ENCODE data around the gene ST3GAL3. TPM values are rescaled to one million over a fixed set of nuclear protein-coding genes. Genes with fewer than 3 reads are reported as not detected.

ST3GAL3 gene, protein sequence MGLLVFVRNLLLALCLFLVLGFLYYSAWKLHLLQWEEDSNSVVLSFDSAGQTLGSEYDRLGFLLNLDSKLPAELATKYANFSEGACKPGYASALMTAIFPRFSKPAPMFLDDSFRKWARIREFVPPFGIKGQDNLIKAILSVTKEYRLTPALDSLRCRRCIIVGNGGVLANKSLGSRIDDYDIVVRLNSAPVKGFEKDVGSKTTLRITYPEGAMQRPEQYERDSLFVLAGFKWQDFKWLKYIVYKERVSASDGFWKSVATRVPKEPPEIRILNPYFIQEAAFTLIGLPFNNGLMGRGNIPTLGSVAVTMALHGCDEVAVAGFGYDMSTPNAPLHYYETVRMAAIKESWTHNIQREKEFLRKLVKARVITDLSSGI
- total RNA-seq (ENCODE audit: low replicate concordance), result 6.4 and 24.4 TPM in 2 replicates
- long read RNA-seq, partial matches to known transcripts, result 2 of 5 reads
- long read RNA-seq, other reads (novel, unspliced or antisense), result 2 of 5 reads

DNA sequence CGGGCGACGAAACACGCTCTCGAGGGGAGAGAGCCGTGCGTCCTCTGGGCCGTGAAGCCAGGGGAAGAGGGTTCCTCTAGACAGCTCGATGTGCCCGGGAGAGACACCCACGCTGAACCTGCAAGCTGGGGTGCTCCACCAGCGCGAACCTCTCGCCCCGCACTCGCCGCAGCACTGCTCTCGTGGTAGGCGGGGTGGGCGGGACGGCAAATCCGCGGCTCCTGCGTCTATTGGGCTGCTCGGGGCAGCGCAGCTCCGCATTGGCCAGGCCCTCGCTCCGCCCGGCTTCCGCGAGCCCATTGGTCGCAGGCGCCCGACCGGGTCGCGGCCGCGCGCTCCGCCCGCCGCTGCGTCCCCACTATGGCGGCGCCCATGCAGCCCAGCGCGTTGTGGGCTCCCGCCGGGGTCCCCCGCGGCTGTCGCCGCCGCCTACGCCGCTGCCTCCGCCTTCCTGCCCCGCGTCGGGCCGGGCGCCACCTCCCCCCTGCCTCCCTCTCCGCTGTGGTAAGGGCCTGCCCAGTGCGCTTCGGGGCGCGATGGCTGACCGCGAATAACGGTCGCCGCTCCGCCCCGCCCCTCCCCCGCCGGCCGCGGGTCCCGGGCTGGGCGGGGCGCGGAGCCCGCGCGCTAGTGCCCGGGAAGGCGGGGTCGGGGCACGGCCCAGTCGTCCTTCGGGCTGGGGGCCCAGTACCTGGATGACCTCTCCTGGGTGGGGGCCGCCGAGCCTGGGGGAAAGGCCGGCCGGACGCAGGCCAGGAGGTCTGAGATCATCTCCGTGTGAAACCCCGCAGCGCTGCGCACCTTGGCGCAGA, at the start of gene ST3GAL3:
ST3GAL3 (plus strand) TSS at position 347 of the 812 bp plus-strand sequence. CDS start 28,727 bp downstream, outside the sequence.
- peak; percentile 93 for DNase-seq (ENCODE audit: extremely low spot score, unreplicated experiment)
- peaks cover 10% of the 10 kb centered on the region for H3K4me1 Mint-ChIP-seq (ENCODE audit: unreplicated experiment)
- no peaks in the 10 kb centered on the region for H3K27me3 Mint-ChIP-seq
- H3K36me3 Mint-ChIP-seq, result peaks cover 15% of the 10 kb centered on the region
- peak within 1 kb of the TSS; percentile 81 for H3K27ac Mint-ChIP-seq
- no peaks in the 10 kb centered on the region for H3K9me3 Mint-ChIP-seq
- TF ChIP-seq, protein P1, sequence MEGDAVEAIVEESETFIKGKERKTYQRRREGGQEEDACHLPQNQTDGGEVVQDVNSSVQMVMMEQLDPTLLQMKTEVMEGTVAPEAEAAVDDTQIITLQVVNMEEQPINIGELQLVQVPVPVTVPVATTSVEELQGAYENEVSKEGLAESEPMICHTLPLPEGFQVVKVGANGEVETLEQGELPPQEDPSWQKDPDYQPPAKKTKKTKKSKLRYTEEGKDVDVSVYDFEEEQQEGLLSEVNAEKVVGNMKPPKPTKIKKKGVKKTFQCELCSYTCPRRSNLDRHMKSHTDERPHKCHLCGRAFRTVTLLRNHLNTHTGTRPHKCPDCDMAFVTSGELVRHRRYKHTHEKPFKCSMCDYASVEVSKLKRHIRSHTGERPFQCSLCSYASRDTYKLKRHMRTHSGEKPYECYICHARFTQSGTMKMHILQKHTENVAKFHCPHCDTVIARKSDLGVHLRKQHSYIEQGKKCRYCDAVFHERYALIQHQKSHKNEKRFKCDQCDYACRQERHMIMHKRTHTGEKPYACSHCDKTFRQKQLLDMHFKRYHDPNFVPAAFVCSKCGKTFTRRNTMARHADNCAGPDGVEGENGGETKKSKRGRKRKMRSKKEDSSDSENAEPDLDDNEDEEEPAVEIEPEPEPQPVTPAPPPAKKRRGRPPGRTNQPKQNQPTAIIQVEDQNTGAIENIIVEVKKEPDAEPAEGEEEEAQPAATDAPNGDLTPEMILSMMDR (conservative IDR thresholded peaks at IDR 0.05), result no peak
- H3K4me3 Mint-ChIP-seq, result peak within 1 kb of the TSS; percentile 93

DNA sequence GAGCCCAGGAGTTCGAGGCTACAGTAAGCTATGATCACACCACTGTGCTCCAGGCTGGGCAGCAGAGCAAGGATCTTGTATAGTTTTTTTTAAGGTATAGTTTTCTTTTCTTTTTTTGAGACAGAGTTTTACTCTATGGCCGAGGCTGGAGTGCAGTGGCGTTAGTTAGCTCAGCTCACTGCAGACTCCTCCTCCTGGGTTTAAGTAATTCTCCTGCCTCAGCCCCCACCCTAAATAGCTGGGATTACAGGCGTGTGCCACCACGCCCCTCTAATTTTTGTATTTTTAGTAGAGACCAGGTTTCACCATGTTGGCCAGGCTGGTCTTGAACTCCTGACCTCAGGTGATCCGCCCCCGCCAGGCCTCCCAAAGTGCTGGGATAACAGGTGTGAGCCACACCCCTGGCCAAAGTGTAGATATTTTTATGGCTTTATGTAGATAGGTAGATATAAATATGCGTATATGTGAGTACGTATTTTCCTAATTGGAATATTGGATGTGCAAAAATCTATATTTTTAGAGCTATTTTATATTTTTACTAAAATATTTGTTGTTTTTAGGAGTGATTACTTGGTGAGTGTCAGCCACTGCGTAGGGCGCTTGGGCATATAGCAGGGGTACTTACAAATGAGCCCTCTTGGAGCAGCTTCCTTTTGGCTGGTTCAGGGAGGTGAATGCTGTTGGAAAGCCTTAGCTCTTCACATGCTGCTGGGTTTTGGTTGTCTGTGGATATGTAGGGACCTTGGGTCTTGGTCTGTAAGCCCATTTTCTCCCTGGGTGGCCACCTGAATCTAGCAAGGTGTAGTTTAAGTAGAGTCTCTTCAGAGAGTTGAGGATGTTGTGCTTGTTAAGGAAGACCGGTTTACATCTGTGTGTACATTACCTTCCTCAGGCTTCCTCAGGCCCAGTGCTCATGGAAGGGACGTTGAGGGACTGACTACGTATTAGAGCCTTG, 47.8 kb upstream of the ST3GAL3 start:
- TF ChIP-seq, protein P1 (conservative IDR thresholded peaks at IDR 0.05), result no peak
- no peaks in the 10 kb centered on the region for H3K9me3 Mint-ChIP-seq
- H3K27ac Mint-ChIP-seq, result no peak overlapping the region
- H3K36me3 Mint-ChIP-seq, result peaks cover 28% of the 10 kb centered on the region
- no peak for DNase-seq (ENCODE audit: extremely low spot score, unreplicated experiment)
- H3K27me3 Mint-ChIP-seq, result no peaks in the 10 kb centered on the region
- no peak overlapping the region for H3K4me3 Mint-ChIP-seq
- H3K4me1 Mint-ChIP-seq (ENCODE audit: unreplicated experiment), result no peaks in the 10 kb centered on the region

DNA sequence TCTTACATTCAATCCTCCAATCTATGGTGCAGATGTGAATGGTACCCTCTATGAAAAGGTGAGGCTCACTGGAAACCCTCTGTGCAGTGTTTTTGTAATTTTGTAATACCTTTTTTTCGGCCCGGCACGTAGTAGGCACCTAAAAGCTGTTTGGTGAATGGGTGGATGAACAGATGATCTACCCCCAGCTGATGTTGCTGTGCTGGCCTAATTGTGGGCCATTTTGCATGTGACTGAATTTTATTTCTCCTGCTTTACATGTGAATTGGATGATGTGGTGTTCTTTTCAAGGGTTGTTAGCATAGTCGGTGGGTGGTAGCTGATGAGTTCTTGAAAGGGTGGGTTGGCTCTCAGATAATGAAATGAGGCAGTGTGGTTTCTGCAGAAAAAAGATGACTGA, 47.0 kb upstream of the ST3GAL3 start:
- Mint-ChIP-seq H3K9me3 (no peaks in the 10 kb centered on the region), H3K27me3 (no peaks in the 10 kb centered on the region), H3K27ac (no peak overlapping the region), H3K4me3 (no peak overlapping the region), H3K4me1 (ENCODE audit: unreplicated experiment) (no peaks in the 10 kb centered on the region), H3K36me3 (peaks cover 30% of the 10 kb centered on the region)
- TF ChIP-seq, protein P1 (conservative IDR thresholded peaks at IDR 0.05), result no peak
- DNase-seq (ENCODE audit: extremely low spot score, unreplicated experiment), result no peak

DNA sequence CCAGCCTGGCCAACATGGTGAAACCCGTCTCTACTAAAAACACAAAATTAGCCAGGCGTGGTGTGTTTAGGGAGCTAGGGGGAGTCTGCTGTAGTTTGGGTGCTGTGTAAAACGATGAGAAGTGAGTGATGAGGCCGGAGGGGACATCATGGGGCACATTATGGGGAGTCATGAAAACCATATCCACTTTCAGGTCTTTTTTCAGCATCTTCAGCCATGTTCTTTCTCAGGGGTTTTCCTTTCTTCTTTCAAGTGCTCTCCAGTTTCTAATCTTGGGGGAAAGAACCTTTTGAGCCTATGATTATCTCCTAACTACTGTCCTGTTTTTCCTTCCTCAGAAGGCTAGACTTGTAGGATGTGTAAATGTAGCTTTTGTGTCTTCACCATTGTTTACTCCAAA, 43.0 kb upstream of the ST3GAL3 start:
- Mint-ChIP-seq H3K4me1 (ENCODE audit: unreplicated experiment) (no peaks in the 10 kb centered on the region), H3K4me3 (no peak overlapping the region), H3K36me3 (peaks cover 59% of the 10 kb centered on the region), H3K27me3 (no peaks in the 10 kb centered on the region), H3K9me3 (no peaks in the 10 kb centered on the region), H3K27ac (no peak overlapping the region)
- no peak for DNase-seq (ENCODE audit: extremely low spot score, unreplicated experiment)
- TF ChIP-seq, protein P1 (conservative IDR thresholded peaks at IDR 0.05), result no peak

DNA sequence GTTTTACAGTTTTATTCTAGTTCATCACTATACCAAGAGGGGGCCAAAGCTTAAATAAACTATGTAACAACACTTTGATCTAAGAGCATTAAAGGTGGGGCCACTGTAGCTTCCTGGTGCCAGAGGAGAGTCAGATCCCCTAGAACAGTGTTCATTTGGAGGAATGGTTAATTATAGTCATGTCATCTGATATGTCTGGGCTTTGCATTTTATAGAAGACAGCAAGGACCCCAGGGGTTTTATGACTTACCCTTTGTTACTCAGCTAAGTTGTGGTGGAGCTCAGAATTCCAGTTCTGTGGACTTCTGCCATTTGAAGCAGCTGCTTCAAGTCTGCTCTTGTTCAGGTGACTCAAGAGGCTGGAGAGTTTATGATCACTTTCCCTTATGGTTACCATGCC, 40.7 kb upstream of the ST3GAL3 start:
- no peaks in the 10 kb centered on the region for H3K27me3 Mint-ChIP-seq
- no peak overlapping the region for H3K4me3 Mint-ChIP-seq
- H3K4me1 Mint-ChIP-seq (ENCODE audit: unreplicated experiment), result no peaks in the 10 kb centered on the region
- DNase-seq (ENCODE audit: extremely low spot score, unreplicated experiment), result no peak
- H3K9me3 Mint-ChIP-seq, result no peaks in the 10 kb centered on the region
- H3K27ac Mint-ChIP-seq, result no peak overlapping the region
- TF ChIP-seq, protein P1 (conservative IDR thresholded peaks at IDR 0.05), result no peak
- H3K36me3 Mint-ChIP-seq, result peaks cover 57% of the 10 kb centered on the region
